D341Med (cell line): ENCODE measurements around the gene G6PC2.
"Not testable (repeated sequence)": the region's sequence is repeated elsewhere in the genome, so short reads cannot be mapped to it uniquely, and the experiment has no call there.

Source experiments
- DNase-seq: peaks from one replicate; pipeline ENCODE4 v3.0.0; 2012; ENCODE audit warnings: low spot score

G6PC2 gene

GRCh38 chr2:168901003-168901402 is at the start of gene G6PC2:
G6PC2 (plus strand) TSS chr2:168901291; CDS start chr2:168901332, 41 bp downstream.
- DNase-seq = no peak

GRCh38 chr2:168851674-168852320 is 49.3 kb upstream of the G6PC2 start:
- no peak for DNase-seq

- DNase-seq = no peak
These were observed 48.6 kb upstream of the G6PC2 start for GRCh38 chr2:168852481-168852880.

GRCh38 chr2:168853471-168853870 is 47.6 kb upstream of the G6PC2 start:
- no peak for DNase-seq

GRCh38 chr2:168854651-168855050 is 46.4 kb upstream of the G6PC2 start:
- DNase-seq = no peak

GRCh38 chr2:168855601-168856000 is 45.5 kb upstream of the G6PC2 start:
- DNase-seq = no peak

- DNase-seq = no peak
These were observed 42.9 kb upstream of the G6PC2 start for GRCh38 chr2:168858146-168858545.

GRCh38 chr2:168867164-168867563 is 33.9 kb upstream of the G6PC2 start:
- DNase-seq = not testable (repeated sequence)

- not testable (repeated sequence) for DNase-seq
These were observed 30.7 kb upstream of the G6PC2 start for GRCh38 chr2:168870369-168870768.

- DNase-seq = not testable (repeated sequence)
These were observed 30.3 kb upstream of the G6PC2 start for GRCh38 chr2:168870824-168871223.

GRCh38 chr2:168874368-168875054 is 26.6 kb upstream of the G6PC2 start:
- DNase-seq = no peak

- DNase-seq = not testable (repeated sequence)
These were observed 18.9 kb upstream of the G6PC2 start for GRCh38 chr2:168882163-168882562.

GRCh38 chr2:168884975-168885374 is 16.1 kb upstream of the G6PC2 start:
- no peak for DNase-seq

- no peak for DNase-seq
These were observed 11.5 kb upstream of the G6PC2 start for GRCh38 chr2:168889635-168890005.

GRCh38 chr2:168890006-168890782 is 10.9 kb upstream of the G6PC2 start, which contains the start of gene SPC25:
SPC25 (minus strand) TSS chr2:168890430; CDS start chr2:168889519, 911 bp downstream.
- peak; percentile 94 for DNase-seq

- no peak for DNase-seq
These were observed 8.8 kb upstream of the G6PC2 start for GRCh38 chr2:168892327-168892726.

- DNase-seq = no peak
These were observed 7.0 kb upstream of the G6PC2 start for GRCh38 chr2:168894101-168894500.

- no peak for DNase-seq
These were observed 6.4 kb upstream of the G6PC2 start for GRCh38 chr2:168894720-168895119.

GRCh38 chr2:168895771-168896170 is 5.3 kb upstream of the G6PC2 start:
- no peak for DNase-seq

- DNase-seq = no peak
These were observed 4.3 kb upstream of the G6PC2 start for GRCh38 chr2:168896783-168897182.

- DNase-seq = no peak
These were observed 3.6 kb upstream of the G6PC2 start for GRCh38 chr2:168897449-168897848.

GRCh38 chr2:168903888-168904287 is 2.8 kb downstream of the G6PC2 start:
- no peak for DNase-seq

- DNase-seq = no peak
These were observed 3.3 kb downstream of the G6PC2 start for GRCh38 chr2:168904358-168904757.
